Chondrocyte (in vitro differentiated cells): ENCODE results near the gene E2F8. TPM values are rescaled to one million over a fixed set of nuclear protein-coding genes. Genes with fewer than 3 reads are reported as not detected.
"Not testable (repeated sequence)": the region's sequence is repeated elsewhere in the genome, so short reads cannot be mapped to it uniquely, and the experiment has no call there.

ENCODE experiments used
- DNase-seq: peaks from one replicate; pipeline ENCODE4 v3.0.0; 2021; ENCODE audit warnings: mixed read lengths, low spot score
- H3K27ac Mint-ChIP-seq: one replicate; pipeline ENCODE4 v1.8.0; 2021; ENCODE audit warnings: mild to moderate bottlenecking, moderate library complexity, mixed read lengths; ENCODE audit not compliant: unreplicated experiment
- H3K27me3 Mint-ChIP-seq: 2 replicates; pipeline ENCODE4 v1.8.0; 2021; ENCODE audit warnings: low read depth, mixed read lengths
- H3K36me3 Mint-ChIP-seq: 2 replicates; pipeline ENCODE4 v1.8.0; 2021; ENCODE audit warnings: low read depth, mixed read lengths
- H3K4me1 Mint-ChIP-seq: 2 replicates; pipeline ENCODE4 v1.8.0; 2021; ENCODE audit warnings: low read depth, mild to moderate bottlenecking, mixed read lengths
- H3K4me3 Mint-ChIP-seq: one replicate; pipeline ENCODE4 v1.8.0; 2021; ENCODE audit warnings: mild to moderate bottlenecking, moderate library complexity, mixed read lengths; ENCODE audit not compliant: unreplicated experiment
- H3K9me3 Mint-ChIP-seq: 2 replicates; pipeline ENCODE4 v1.8.0; 2021; ENCODE audit warnings: low read depth, mixed read lengths
- total RNA-seq: library from RNA; stranded (reverse); gene quantifications from 3 replicates; pipeline ENCODE4 v1.2.1, GENCODE V29; 2021
- TF ChIP-seq, protein P1 (sequence below): fragments of 200-600 bp; sonication (generic); IDR thresholded peaks from 2 replicates; pipeline ENCODE4 v1.5.0; 2021; ENCODE audit warnings: antibody characterized with exemption, mild to moderate bottlenecking, moderate library complexity

The E2F8 gene
- total RNA-seq, 1 donor from 2014 or later = 0.60 TPM

- no peak for DNase-seq
- no peaks in the 10 kb centered on the region for H3K36me3 Mint-ChIP-seq
These were observed 36.4 kb upstream of the E2F8 start for GRCh38 chr11:19276859-19277808.

GRCh38 chr11:19275496-19275895, 34.8 kb upstream of the E2F8 start:
- peaks cover 35% of the 10 kb centered on the region for H3K27me3 Mint-ChIP-seq
- no peak overlapping the region for H3K4me3 Mint-ChIP-seq
- no peaks in the 10 kb centered on the region for H3K4me1 Mint-ChIP-seq
- peaks cover 6% of the 10 kb centered on the region for H3K36me3 Mint-ChIP-seq
- H3K9me3 Mint-ChIP-seq = peaks cover 8% of the 10 kb centered on the region
- TF ChIP-seq, protein P1, sequence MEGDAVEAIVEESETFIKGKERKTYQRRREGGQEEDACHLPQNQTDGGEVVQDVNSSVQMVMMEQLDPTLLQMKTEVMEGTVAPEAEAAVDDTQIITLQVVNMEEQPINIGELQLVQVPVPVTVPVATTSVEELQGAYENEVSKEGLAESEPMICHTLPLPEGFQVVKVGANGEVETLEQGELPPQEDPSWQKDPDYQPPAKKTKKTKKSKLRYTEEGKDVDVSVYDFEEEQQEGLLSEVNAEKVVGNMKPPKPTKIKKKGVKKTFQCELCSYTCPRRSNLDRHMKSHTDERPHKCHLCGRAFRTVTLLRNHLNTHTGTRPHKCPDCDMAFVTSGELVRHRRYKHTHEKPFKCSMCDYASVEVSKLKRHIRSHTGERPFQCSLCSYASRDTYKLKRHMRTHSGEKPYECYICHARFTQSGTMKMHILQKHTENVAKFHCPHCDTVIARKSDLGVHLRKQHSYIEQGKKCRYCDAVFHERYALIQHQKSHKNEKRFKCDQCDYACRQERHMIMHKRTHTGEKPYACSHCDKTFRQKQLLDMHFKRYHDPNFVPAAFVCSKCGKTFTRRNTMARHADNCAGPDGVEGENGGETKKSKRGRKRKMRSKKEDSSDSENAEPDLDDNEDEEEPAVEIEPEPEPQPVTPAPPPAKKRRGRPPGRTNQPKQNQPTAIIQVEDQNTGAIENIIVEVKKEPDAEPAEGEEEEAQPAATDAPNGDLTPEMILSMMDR = no peak
- no peak overlapping the region for H3K27ac Mint-ChIP-seq
- DNase-seq = no peak

More at GRCh38 chr11:19276859-19277808, 36.4 kb upstream of the E2F8 start:
- H3K4me3 Mint-ChIP-seq = no peak overlapping the region
- H3K27me3 Mint-ChIP-seq = peaks cover 21% of the 10 kb centered on the region
- H3K4me1 Mint-ChIP-seq = no peaks in the 10 kb centered on the region
- H3K9me3 Mint-ChIP-seq = no peaks in the 10 kb centered on the region
- TF ChIP-seq, protein P1 = no peak
- no peak overlapping the region for H3K27ac Mint-ChIP-seq

DNA sequence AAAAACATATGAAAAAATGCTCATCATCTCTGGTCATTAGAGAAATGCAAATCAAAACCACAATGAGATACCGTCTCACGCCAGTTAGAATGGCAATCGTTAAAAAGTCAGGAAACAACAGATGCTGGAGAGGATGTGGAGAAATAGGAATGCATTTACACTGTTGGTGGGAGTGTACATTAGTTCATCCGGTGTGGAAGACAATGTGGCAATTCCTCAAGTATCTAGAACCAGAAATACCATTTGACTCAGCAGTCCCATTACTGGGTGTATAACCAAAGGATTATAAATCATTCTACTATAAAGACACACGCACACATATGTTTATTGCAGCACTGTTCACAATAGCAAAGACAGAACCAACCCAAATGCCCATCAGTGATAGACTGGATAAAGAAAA, 32.5 kb upstream of the E2F8 start:
- not testable (repeated sequence) for H3K4me3 Mint-ChIP-seq, H3K4me1 Mint-ChIP-seq, DNase-seq, H3K36me3 Mint-ChIP-seq, H3K27ac Mint-ChIP-seq
- peaks cover 13% of the 10 kb centered on the region for H3K9me3 Mint-ChIP-seq
- peaks cover 39% of the 10 kb centered on the region for H3K27me3 Mint-ChIP-seq

GRCh38 chr11:19268909-19269308, 28.2 kb upstream of the E2F8 start:
- H3K4me3 Mint-ChIP-seq = no peak overlapping the region
- DNase-seq = no peak
- H3K4me1 Mint-ChIP-seq = no peaks in the 10 kb centered on the region
- H3K9me3 Mint-ChIP-seq = peaks cover 13% of the 10 kb centered on the region
- peaks cover 42% of the 10 kb centered on the region for H3K27me3 Mint-ChIP-seq
- TF ChIP-seq, protein P1 = no peak
- H3K27ac Mint-ChIP-seq = no peak overlapping the region
- peaks cover 6% of the 10 kb centered on the region for H3K36me3 Mint-ChIP-seq

DNA sequence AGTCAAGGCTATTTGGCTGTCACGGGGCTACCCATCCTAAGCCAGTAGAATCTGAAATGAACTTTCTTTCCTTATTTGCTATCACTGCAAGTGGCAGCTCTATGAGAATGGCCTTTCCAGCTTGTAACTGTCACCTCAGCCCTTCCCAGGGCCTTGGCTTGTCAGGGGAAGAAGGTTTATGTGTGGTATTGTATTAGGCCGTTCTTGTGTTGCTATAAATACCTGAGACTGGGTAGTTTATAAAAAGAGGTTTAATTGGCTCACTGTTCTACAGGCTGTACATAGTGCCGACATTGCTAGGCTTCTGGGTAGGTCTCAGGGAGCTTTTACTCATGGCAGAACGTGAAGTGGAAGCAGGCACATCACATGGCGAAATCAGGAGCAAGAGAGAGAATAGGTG, 26.8 kb upstream of the E2F8 start:
- no peak for DNase-seq
- H3K27me3 Mint-ChIP-seq = peaks cover 42% of the 10 kb centered on the region
- peaks cover 6% of the 10 kb centered on the region for H3K36me3 Mint-ChIP-seq
- H3K4me1 Mint-ChIP-seq = no peaks in the 10 kb centered on the region
- H3K9me3 Mint-ChIP-seq = peaks cover 13% of the 10 kb centered on the region
- no peak overlapping the region for H3K27ac Mint-ChIP-seq
- no peak overlapping the region for H3K4me3 Mint-ChIP-seq
- TF ChIP-seq, protein P1 = no peak

DNA sequence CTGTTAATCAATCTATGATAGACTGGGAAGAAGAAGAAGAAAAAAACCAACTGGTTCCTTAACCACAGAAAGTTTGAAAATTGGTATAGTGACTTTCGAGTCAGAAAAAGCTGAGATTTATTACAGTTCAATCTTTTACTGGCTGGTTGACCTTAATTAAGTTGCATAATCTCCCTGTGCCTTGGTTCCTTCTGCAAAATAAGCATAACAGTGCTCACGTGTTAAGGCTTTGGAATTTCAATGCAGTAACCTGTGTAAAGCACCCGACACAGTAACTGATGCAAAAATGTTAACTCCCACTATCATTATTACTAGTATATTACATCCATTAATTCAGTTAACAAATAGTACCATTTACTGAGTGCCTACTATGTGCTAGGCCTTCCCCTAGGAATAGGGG, 22.6 kb upstream of the E2F8 start:
- DNase-seq = no peak
- Mint-ChIP-seq H3K9me3 (no peaks in the 10 kb centered on the region), H3K27me3 (peaks cover 18% of the 10 kb centered on the region), H3K4me1 (no peaks in the 10 kb centered on the region), H3K4me3 (no peak overlapping the region), H3K36me3 (no peaks in the 10 kb centered on the region), H3K27ac (no peak overlapping the region)
- TF ChIP-seq, protein P1 = no peak
